PC-3 (cell line): ENCODE measurements around the gene TYROBP. TPM values are rescaled to one million over a fixed set of nuclear protein-coding genes. Genes with fewer than 3 reads are reported as not detected.

Source experiments
- ATAC-seq: fragments of 200-7000 bp; cut with Tn5 transposase; 2 replicates; pipeline ENCODE4 v1.9.1; 2020; ENCODE audit warnings: mild to moderate bottlenecking, moderate library complexity
- BruUV-seq: library from RNA; stranded (reverse); fragments of 400-500 nt; replicated peaks from 2 replicates; lab custom pipeline; 2021; lab: Mats Ljungman, UMichigan
- CTCF ChIA-PET: fragments of 300-600 bp; sonication (Branson Sonifier 250); formaldehyde crosslinking; loops from one replicate; lab custom pipeline; 2022; ENCODE audit warnings: antibody characterized with exemption; lab: Charles Lee
- POLR2A ChIA-PET: fragments of 300-600 bp; sonication (Branson Sonifier 250); formaldehyde crosslinking; loops from one replicate; lab custom pipeline; 2022; ENCODE audit warnings: antibody characterized with exemption; ENCODE audit not compliant: unreplicated experiment; lab: Charles Lee
- DNase-seq: peaks from one replicate; pipeline ENCODE4 v3.0.0-alpha.2; 2015
- H2AFZ ChIP-seq: fragments of 300-600 bp; sonication (generic); 2 replicates; pipeline ENCODE4 v1.6.0; 2016; ENCODE audit warnings: antibody characterized with exemption, low read length
- H3F3A ChIP-seq: fragments of 300-600 bp; sonication (generic); one replicate; pipeline ENCODE4 v1.6.0; 2017; ENCODE audit warnings: antibody characterized with exemption, low read length, control low read depth, mild to moderate bottlenecking; ENCODE audit not compliant: unreplicated experiment
- H3K27ac ChIP-seq: fragments of 300-600 bp; sonication (generic); 2 replicates; pipeline ENCODE4 v1.5.1; 2016; ENCODE audit warnings: mild to moderate bottlenecking, low read length
- H3K27me3 ChIP-seq: fragments of 300-600 bp; sonication (generic); 2 replicates; pipeline ENCODE4 v1.6.1; 2016; ENCODE audit warnings: low read length, mixed read lengths
- H3K36me3 ChIP-seq: fragments of 300-600 bp; sonication (generic); 2 replicates; pipeline ENCODE4 v1.6.1; 2016; ENCODE audit warnings: low read depth, mixed run types, low read length, mixed read lengths
- H3K4me1 ChIP-seq: fragments of 300-600 bp; sonication (generic); 2 replicates; pipeline ENCODE4 v1.5.1; 2016; ENCODE audit warnings: low read length; ENCODE audit not compliant: insufficient read depth
- H3K4me2 ChIP-seq: fragments of 300-600 bp; sonication (generic); 2 replicates; pipeline ENCODE4 v1.6.0; 2016; ENCODE audit warnings: low read length
- H3K4me3 ChIP-seq: fragments of 300-600 bp; sonication (generic); 2 replicates; pipeline ENCODE4 v1.5.1; 2016; ENCODE audit warnings: mild to moderate bottlenecking, low read length, mixed read lengths
- H3K79me2 ChIP-seq: fragments of 300-600 bp; sonication (generic); 2 replicates; pipeline ENCODE4 v1.6.1; 2017; ENCODE audit warnings: low read length, mixed read lengths
- H3K9ac ChIP-seq: fragments of 300-600 bp; sonication (generic); 2 replicates; pipeline ENCODE4 v1.6.0; 2016; ENCODE audit warnings: mild to moderate bottlenecking, low read length
- H3K9me2 ChIP-seq: fragments of 300-600 bp; sonication (generic); replicated peaks from 2 replicates; pipeline ENCODE4 v1.6.1; 2016; ENCODE audit warnings: mixed run types, low read length, mixed read lengths
- H3K9me3 ChIP-seq: fragments of 300-600 bp; sonication (generic); 2 replicates; pipeline ENCODE4 v1.6.1; 2016; ENCODE audit warnings: low read length, mixed read lengths
- H4K20me1 ChIP-seq: fragments of 300-600 bp; sonication (generic); 2 replicates; pipeline ENCODE4 v1.6.1; 2016; ENCODE audit warnings: low read length, mixed read lengths
- CTCF ChIP-seq: fragments of 300-600 bp; sonication (generic); conservative IDR thresholded peaks from 2 replicates; pipeline ENCODE4 v1.5.1; 2017; ENCODE audit warnings: antibody characterized with exemption, low read depth, mild to moderate bottlenecking, low read length
- EZH2 ChIP-seq: fragments of 300-600 bp; sonication (generic); IDR thresholded peaks from one replicate; pipeline ENCODE4 v1.6.1; 2017; ENCODE audit warnings: antibody characterized with exemption, mild to moderate bottlenecking, low read length; ENCODE audit not compliant: unreplicated experiment
- EZH2phosphoT487 ChIP-seq: fragments of 300-600 bp; sonication (generic); IDR thresholded peaks from 2 replicates; pipeline ENCODE4 v1.6.1; 2018; ENCODE audit warnings: mild to moderate bottlenecking, antibody characterized with exemption, low read length, borderline replicate concordance
- intact Hi-C: fragments of 100-400 bp; cut with micrococcal nuclease; formaldehyde crosslinking; loops from 2 replicates; pipeline ENCODE4 v1.9.0; 2023
- total RNA-seq: library from RNA; depleted of rRNA; stranded (reverse); fragments of >200 nt; gene quantifications from 2 replicates; pipeline ENCODE4 v1.2.3, GENCODE V29; 2014

Gene TYROBP
- total RNA-seq, 1 experiment from 2014 or later, result not detected

DNA sequence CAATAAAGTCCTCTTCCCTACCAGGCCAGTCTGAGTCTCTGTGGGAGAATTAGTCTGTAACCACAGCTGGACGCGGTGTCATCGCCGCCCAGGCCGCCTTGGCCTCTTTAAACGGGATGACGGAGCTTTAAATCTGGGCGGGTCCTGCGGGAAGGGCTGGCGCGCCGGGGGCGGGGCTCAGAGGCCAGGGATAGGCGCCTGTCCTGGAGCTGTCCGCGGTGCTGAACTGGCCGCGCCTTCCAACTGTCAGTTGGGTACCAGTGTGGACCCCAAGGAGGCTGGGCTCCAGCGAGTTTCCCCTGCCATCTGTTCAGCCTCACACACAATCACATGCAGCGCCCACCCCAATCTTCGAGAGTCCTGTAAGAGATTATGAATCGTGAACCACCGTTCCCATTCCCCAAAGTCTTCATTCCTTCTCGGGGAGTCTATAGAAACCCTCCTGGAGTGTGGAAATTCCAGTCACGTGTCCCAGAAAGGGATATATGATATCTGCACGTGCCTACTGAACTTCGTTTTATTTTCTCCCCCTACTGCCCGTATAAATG, 28.3 kb downstream of the TYROBP start:
- intact Hi-C loops, result no loop called here
- BruUV-seq, result no TSS peak

DNA sequence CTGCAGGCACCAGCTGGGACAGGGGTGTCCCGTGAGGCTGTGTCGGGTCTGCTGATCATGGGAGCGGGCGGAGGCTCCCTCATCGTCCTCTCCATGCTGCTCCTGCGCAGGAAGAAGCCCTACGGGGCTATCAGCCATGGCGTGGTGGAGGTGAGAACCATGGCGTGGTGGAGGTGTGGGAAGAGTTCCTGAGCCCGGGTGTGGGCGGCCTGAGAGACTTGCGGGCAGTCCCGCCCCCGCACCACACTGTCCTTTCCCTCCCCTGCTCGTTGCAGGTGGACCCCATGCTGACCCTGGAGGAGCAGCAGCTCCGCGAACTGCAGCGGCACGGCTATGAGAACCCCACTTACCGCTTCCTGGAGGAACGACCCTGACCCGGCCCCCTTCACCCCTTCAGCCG, 29.0 kb downstream of the TYROBP start:
- BruUV-seq, result TSS peak; percentile 41
- intact Hi-C loops, result no loop called here

More for the DNA sequence above, 28.3 kb downstream of the TYROBP start:
- peak; percentile 98 for ATAC-seq
- H3K4me2 ChIP-seq, result peak overlapping the region; percentile 1; the same call in 1 of the 2 replicates
- H3K27ac ChIP-seq, result no peak overlapping the region
- H3K4me1 ChIP-seq, result no peaks in the 10 kb centered on the region; the same call in 1 of the 2 replicates
- no peak for TF ChIP-seq EZH2phosphoT487
- no peak for TF ChIP-seq EZH2
- TF ChIP-seq CTCF, result no peak
- H3K79me2 ChIP-seq, result no peaks in the 10 kb centered on the region
- no peaks in the 10 kb centered on the region for H3F3A ChIP-seq
- no peak overlapping the region for H2AFZ ChIP-seq
- no peaks in the 10 kb centered on the region for H3K36me3 ChIP-seq
- H3K9ac ChIP-seq, result no peak overlapping the region
- no peaks in the 10 kb centered on the region for H3K9me3 ChIP-seq
- no peaks in the 10 kb centered on the region for H3K9me2 ChIP-seq
- ChIA-PET POLR2A (no interaction called here), CTCF (interaction anchor here (0.5 to 1.0 kb wide), 2 partner anchors 51 to 60 kb away, joined by 3 to 4 read pairs; no protein-coding TSS in a partner anchor)
- no peaks in the 10 kb centered on the region for H4K20me1 ChIP-seq
- H3K27me3 ChIP-seq, result no peaks in the 10 kb centered on the region
- H3K4me3 ChIP-seq, result no peak overlapping the region
- DNase-seq, result peak; percentile 87

More for the DNA sequence above, 29.0 kb downstream of the TYROBP start:
- H3F3A ChIP-seq, result no peaks in the 10 kb centered on the region
- H3K27ac ChIP-seq, result no peak overlapping the region
- ChIA-PET POLR2A (no interaction called here), CTCF (interaction anchor here (1.0 kb wide), 1 partner anchor 52 kb away, joined by 4 read pairs; no protein-coding TSS in a partner anchor)
- H3K36me3 ChIP-seq, result no peaks in the 10 kb centered on the region
- no peaks in the 10 kb centered on the region for H3K9me3 ChIP-seq
- H3K79me2 ChIP-seq, result no peaks in the 10 kb centered on the region
- H3K9ac ChIP-seq, result no peak overlapping the region
- H3K9me2 ChIP-seq, result no peaks in the 10 kb centered on the region
- H3K4me2 ChIP-seq, result no peak overlapping the region
- no peak for ATAC-seq
- H2AFZ ChIP-seq, result no peak overlapping the region
- no peaks in the 10 kb centered on the region for H3K27me3 ChIP-seq
- DNase-seq, result no peak
- no peak overlapping the region for H3K4me3 ChIP-seq
- TF ChIP-seq CTCF (no peak), EZH2 (no peak), EZH2phosphoT487 (no peak)
- no peaks in the 10 kb centered on the region for H4K20me1 ChIP-seq
- H3K4me1 ChIP-seq, result no peaks in the 10 kb centered on the region; the same call in 1 of the 2 replicates
